ENCODE measurements around the gene SPPL3.

DNA sequence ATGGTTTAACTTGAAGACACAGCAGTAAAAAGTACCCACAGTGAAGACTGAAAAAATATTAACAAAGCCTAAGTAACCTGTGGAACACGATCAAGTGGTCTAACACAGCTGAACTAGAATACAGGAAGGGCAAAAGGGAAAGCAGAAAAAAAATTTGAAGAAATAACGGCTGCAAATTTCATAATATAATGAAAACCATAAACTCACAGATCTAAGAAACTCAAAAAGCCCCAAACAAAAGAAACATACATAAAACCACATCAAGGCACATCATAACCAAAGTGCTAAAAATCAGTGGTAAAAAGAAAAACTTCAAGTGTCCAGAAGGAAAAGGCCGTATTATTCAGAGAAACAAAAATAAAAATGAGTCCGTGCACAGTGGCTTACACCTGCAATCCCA is 30.9 kb downstream of the SPPL3 start:
- TF ChIP-seq CTCF (IDR thresholded peaks at IDR 0.05) = no peak
- no peak for TF ChIP-seq ZFX (IDR thresholded peaks at IDR 0.05; ENCODE audit: borderline replicate concordance)

Data from 22Rv1 (cell line).